ENCODE results near the gene CFHR4. TPM values are rescaled to one million over a fixed set of nuclear protein-coding genes. Genes with fewer than 3 reads are reported as not detected.
"Not testable (repeated sequence)": the region's sequence is repeated elsewhere in the genome, so short reads cannot be mapped to it uniquely, and the experiment has no call there.

Gene CFHR4
- total RNA-seq, 2 experiments from 2014 or later: not detected

DNA sequence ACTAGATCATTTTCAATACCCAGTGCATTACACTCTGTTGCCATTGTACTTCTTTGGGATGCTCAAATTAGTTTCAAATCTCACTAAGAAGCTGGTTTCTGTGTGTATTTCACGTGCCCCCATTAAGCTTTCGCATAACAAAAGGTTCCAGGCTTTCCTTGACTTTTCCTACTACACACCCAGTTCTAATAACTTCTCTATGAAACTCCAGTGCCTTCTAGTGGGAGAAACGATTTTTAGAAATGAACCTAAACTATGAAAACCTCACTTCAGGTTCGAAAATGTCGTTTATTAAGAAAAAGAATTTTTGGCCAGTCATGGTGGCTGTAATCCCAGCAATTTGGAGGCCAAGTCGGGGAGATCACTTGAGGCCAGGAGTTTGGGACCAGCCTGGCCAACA, 2.8 kb downstream of the CFHR4 start:
- DNase-seq: no peak
- Mint-ChIP-seq H3K27me3 (ENCODE audit: low read depth) (no peaks in the 10 kb centered on the region), H3K4me1 (ENCODE audit: low read depth) (no peaks in the 10 kb centered on the region), H3K27ac (no peak overlapping the region), H3K9me3 (ENCODE audit: insufficient read depth) (peaks cover 9% of the 10 kb centered on the region), H3K4me3 (no peak overlapping the region), H3K36me3 (ENCODE audit: low read depth) (no peaks in the 10 kb centered on the region)
- CTCF ChIA-PET: no interaction called here
- POLR2A ChIA-PET: no interaction called here
- ATAC-seq: no peak

- ChIA-PET POLR2A (no interaction called here), CTCF (no interaction called here)
- no peak for ATAC-seq
- no peaks in the 10 kb centered on the region for H3K36me3 Mint-ChIP-seq (ENCODE audit: low read depth)
- H3K4me1 Mint-ChIP-seq (ENCODE audit: low read depth): no peaks in the 10 kb centered on the region
- H3K27ac Mint-ChIP-seq: no peak overlapping the region
- no peak overlapping the region for H3K4me3 Mint-ChIP-seq
- peaks cover 8% of the 10 kb centered on the region for H3K9me3 Mint-ChIP-seq (ENCODE audit: insufficient read depth)
- no peak for DNase-seq
- H3K27me3 Mint-ChIP-seq (ENCODE audit: low read depth): peaks cover under 1% of the 10 kb centered on the region
These were observed 3.4 kb downstream of the CFHR4 start for GRCh38 chr1:196891251-196891650.

DNA sequence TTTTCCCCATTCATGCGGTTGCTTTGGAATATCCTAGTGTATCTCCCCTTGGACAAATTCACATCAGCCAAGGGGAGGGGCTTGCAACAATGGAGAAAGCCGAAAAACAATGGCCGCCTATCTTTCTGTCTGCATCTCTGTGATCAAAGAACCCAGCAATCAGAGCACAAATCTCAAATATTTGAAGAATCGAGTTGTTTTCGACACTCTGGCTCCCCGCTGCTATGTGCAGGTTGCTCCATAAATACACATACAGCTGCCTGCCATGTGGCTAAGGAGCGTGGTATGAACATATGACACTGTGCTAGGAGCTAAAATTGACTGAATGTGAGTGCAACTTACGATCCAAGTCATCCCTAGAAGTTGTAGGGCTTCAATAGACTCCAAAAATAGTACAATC, 8.5 kb downstream of the CFHR4 start:
- H3K4me3 Mint-ChIP-seq: no peak overlapping the region
- DNase-seq (no peak), ATAC-seq (no peak)
- ChIA-PET POLR2A (no interaction called here), CTCF (no interaction called here)
- no peaks in the 10 kb centered on the region for H3K4me1 Mint-ChIP-seq (ENCODE audit: low read depth)
- no peak overlapping the region for H3K27ac Mint-ChIP-seq
- H3K27me3 Mint-ChIP-seq (ENCODE audit: low read depth): peaks cover 5% of the 10 kb centered on the region
- H3K9me3 Mint-ChIP-seq (ENCODE audit: insufficient read depth): no peaks in the 10 kb centered on the region
- H3K36me3 Mint-ChIP-seq (ENCODE audit: low read depth): no peaks in the 10 kb centered on the region

DNA sequence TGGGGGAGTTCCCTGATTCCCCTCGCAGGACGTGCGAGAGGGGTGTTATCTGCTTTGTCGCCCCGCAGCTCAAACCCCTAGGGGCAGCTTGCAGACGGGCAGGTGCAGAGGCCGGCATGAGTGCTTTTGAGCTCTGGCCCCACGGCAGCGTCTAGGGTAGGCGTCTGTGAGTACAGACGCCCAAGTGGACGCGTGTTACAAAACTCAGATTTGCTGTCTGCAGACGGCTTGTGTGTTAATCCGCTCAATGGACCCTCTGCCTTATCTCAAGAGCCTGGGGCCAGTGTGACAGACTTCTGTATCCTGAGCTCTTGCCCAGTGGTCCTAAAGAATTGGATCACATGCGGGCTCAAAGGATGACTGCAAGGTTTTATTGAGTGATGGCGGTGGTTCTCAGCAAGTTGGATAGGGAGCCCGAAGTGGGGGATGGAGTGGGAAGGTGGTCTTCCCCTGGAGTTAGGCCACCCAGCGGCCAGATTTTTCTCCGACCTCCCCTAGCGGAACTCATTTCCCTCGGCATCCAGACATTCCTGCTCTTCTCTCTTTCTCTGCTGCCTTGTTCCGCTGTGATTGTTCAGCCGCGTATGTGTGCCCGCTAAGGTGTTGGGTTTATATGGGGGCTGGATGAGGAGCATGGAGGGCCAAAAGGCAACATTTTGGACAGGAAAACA, 9.4 kb downstream of the CFHR4 start:
- H3K36me3 Mint-ChIP-seq (ENCODE audit: low read depth): no peaks in the 10 kb centered on the region
- CTCF ChIA-PET: no interaction called here
- POLR2A ChIA-PET: no interaction called here
- H3K27ac Mint-ChIP-seq: no peak overlapping the region
- ATAC-seq (no peak), DNase-seq (no peak)
- H3K4me3 Mint-ChIP-seq: no peak overlapping the region
- no peaks in the 10 kb centered on the region for H3K4me1 Mint-ChIP-seq (ENCODE audit: low read depth)
- no peaks in the 10 kb centered on the region for H3K9me3 Mint-ChIP-seq (ENCODE audit: insufficient read depth)
- H3K27me3 Mint-ChIP-seq (ENCODE audit: low read depth): peaks cover 5% of the 10 kb centered on the region

- no peak overlapping the region for H3K27ac Mint-ChIP-seq
- peaks cover under 1% of the 10 kb centered on the region for H3K27me3 Mint-ChIP-seq (ENCODE audit: low read depth)
- ChIA-PET CTCF (no interaction called here), POLR2A (no interaction called here)
- no peak overlapping the region for H3K4me3 Mint-ChIP-seq
- no peaks in the 10 kb centered on the region for H3K36me3 Mint-ChIP-seq (ENCODE audit: low read depth)
- H3K9me3 Mint-ChIP-seq (ENCODE audit: insufficient read depth): no peaks in the 10 kb centered on the region
- DNase-seq (no peak), ATAC-seq (no peak)
- H3K4me1 Mint-ChIP-seq (ENCODE audit: low read depth): no peaks in the 10 kb centered on the region
These were observed 14.5 kb downstream of the CFHR4 start for GRCh38 chr1:196902344-196902743.

GRCh38 chr1:196910215-196910614, 22.4 kb downstream of the CFHR4 start:
- no peaks in the 10 kb centered on the region for H3K4me1 Mint-ChIP-seq (ENCODE audit: low read depth)
- no peak overlapping the region for H3K4me3 Mint-ChIP-seq
- no peaks in the 10 kb centered on the region for H3K9me3 Mint-ChIP-seq (ENCODE audit: insufficient read depth)
- POLR2A ChIA-PET: no interaction called here
- CTCF ChIA-PET: no interaction called here
- no peak overlapping the region for H3K27ac Mint-ChIP-seq
- no peaks in the 10 kb centered on the region for H3K36me3 Mint-ChIP-seq (ENCODE audit: low read depth)
- H3K27me3 Mint-ChIP-seq (ENCODE audit: low read depth): no peaks in the 10 kb centered on the region
- ATAC-seq: no peak
- no peak for DNase-seq

DNA sequence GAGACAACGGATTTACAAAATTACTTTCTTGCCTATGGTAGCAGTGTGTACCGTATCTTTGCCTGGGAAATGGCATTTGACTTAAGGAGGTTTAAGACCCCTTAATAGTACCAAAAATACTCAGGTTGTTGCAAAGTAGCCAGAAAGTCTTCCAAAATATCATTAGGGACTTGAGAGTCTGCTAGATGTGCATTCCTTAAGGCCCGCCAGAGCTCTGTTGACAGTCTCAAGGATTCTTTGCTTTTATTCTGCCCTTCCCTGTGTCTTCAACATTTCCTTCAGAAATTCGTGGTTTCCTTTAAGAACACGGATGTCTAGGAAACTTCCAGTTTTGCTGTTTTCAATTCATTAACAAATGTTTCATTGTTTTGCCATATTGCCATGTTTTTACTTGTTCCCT, 24.4 kb downstream of the CFHR4 start:
- H3K36me3 Mint-ChIP-seq (ENCODE audit: low read depth); DNase-seq; ATAC-seq; H3K27me3 Mint-ChIP-seq (ENCODE audit: low read depth); H3K4me3 Mint-ChIP-seq; H3K9me3 Mint-ChIP-seq (ENCODE audit: insufficient read depth); POLR2A ChIA-PET; H3K27ac Mint-ChIP-seq; H3K4me1 Mint-ChIP-seq (ENCODE audit: low read depth); CTCF ChIA-PET: not testable (repeated sequence)

DNA sequence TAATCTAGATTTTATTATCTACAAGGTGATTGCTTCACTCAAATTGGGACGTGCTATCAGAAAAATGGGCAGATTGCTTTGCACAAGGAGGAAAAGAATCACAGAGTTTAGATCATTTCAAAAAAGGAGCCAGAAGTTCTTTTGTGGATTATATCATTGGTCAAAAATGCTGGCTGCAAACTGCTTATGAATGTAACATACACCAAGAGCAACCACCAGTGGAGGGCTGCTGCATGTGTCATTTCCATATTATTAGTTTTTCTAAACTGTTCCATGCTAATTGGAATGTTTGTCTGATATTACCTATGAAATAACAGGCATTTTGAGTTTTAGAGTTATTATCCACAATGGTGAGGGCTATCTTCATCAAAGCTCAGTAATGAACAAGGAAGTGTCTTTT, 39.0 kb downstream of the CFHR4 start:
- H3K27ac Mint-ChIP-seq; H3K4me3 Mint-ChIP-seq; H3K27me3 Mint-ChIP-seq (ENCODE audit: low read depth); ATAC-seq; H3K4me1 Mint-ChIP-seq (ENCODE audit: low read depth); CTCF ChIA-PET; H3K36me3 Mint-ChIP-seq (ENCODE audit: low read depth); POLR2A ChIA-PET; DNase-seq; H3K9me3 Mint-ChIP-seq (ENCODE audit: insufficient read depth): not testable (repeated sequence)

DNA sequence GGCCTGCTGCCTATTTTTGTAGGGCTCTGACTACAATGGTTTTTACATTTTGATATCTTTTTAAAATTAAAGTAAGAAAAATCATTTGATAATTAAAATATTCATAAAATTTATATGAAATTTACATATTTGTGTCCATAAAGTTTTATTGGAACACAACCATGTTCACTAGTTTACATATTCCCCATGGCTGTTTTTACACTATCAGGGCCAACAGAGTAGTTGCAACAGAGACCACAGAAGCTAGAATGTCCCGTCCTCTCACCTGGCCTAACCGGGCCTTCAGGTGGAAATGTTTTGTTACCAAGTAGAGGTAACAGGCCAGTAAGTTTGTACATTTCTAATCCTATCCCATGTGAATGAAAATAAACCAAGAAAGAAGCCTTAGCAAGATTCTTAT, 45.0 kb downstream of the CFHR4 start:
- H3K27me3 Mint-ChIP-seq (ENCODE audit: low read depth); ATAC-seq; DNase-seq; CTCF ChIA-PET; H3K9me3 Mint-ChIP-seq (ENCODE audit: insufficient read depth); H3K4me3 Mint-ChIP-seq; H3K36me3 Mint-ChIP-seq (ENCODE audit: low read depth); POLR2A ChIA-PET; H3K4me1 Mint-ChIP-seq (ENCODE audit: low read depth); H3K27ac Mint-ChIP-seq: not testable (repeated sequence)

DNA sequence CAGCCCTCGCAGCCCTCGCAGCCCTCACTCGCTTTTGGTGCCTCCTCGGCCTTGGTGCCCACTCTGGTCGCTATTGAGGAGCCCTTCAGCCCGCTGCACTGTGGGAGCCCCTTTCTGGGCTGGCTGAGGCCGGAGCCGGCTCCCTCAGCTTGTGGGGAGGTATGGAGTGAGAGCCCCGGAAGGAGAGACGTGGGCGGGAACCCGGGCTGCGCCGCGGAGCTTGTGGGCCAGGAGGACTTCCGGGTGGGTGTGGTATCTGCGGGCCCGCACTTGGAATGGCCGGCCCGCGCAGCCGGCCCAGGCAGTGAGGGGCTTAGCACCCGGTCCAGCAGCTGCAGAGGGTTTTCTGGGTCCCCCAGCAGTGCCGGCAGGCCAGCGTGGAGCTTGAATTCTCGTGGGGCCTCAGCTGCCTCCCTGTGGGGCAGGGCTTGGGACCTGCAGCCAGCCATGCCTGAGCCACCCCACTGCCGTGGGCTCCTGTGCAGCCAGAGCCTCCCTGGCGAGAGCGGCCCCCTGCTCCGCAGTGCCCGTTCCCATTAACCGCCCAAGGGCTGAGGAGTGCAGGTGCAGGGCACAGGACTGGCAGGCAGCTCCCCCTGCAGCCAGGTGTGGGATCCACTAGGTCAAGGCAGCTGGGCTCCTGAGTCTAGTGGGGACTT, 45.8 kb downstream of the CFHR4 start:
- H3K9me3 Mint-ChIP-seq (ENCODE audit: insufficient read depth): no peaks in the 10 kb centered on the region
- ChIA-PET POLR2A (no interaction called here), CTCF (no interaction called here)
- H3K27ac Mint-ChIP-seq: no peak overlapping the region
- no peaks in the 10 kb centered on the region for H3K36me3 Mint-ChIP-seq (ENCODE audit: low read depth)
- H3K4me1 Mint-ChIP-seq (ENCODE audit: low read depth): no peaks in the 10 kb centered on the region
- no peaks in the 10 kb centered on the region for H3K27me3 Mint-ChIP-seq (ENCODE audit: low read depth)
- no peak overlapping the region for H3K4me3 Mint-ChIP-seq
- DNase-seq (no peak), ATAC-seq (no peak)

DNA sequence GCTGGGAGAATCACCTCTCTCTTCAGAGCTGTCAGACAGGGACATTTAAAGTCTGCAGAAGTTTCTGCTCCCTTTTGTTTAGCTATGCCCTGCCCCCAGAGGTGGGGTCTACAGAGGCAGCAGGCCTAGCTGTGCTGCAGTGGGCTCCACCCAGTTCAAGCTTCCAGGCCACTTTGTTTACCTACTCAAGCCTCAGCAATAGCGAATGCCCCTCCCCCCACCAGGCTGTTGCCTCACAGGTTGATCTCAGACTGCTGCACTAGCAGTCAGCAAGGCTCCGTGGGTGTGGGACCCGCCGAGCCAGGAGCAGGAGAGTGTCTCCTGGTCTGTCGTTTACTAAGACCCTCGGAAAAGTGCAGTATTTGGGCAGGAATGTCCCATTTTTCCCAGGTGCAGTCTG, 53.6 kb downstream of the CFHR4 start:
- H3K27ac Mint-ChIP-seq; H3K4me3 Mint-ChIP-seq; H3K4me1 Mint-ChIP-seq (ENCODE audit: low read depth); H3K27me3 Mint-ChIP-seq (ENCODE audit: low read depth); H3K9me3 Mint-ChIP-seq (ENCODE audit: insufficient read depth); H3K36me3 Mint-ChIP-seq (ENCODE audit: low read depth); POLR2A ChIA-PET; ATAC-seq; DNase-seq; CTCF ChIA-PET: not testable (repeated sequence)

- ATAC-seq; DNase-seq; H3K36me3 Mint-ChIP-seq (ENCODE audit: low read depth); H3K4me3 Mint-ChIP-seq; H3K9me3 Mint-ChIP-seq (ENCODE audit: insufficient read depth); H3K27ac Mint-ChIP-seq; H3K4me1 Mint-ChIP-seq (ENCODE audit: low read depth); CTCF ChIA-PET; H3K27me3 Mint-ChIP-seq (ENCODE audit: low read depth); POLR2A ChIA-PET: not testable (repeated sequence)
These were observed 55.7 kb downstream of the CFHR4 start, which contains the start of gene CFHR2 for GRCh38 chr1:196943568-196943967. Gene CFHR2 (plus strand): TSS chr1:196943738. CDS start chr1:196943881, 143 bp downstream.

Data from activated CD8-positive, alpha-beta T cell treated with anti-CD3 and anti-CD28 coated beads, Interleukin-2, amount 10 ng/mL, durations not matched to agents 7 days and 5 days (primary cell).